ENCODE data around the gene FBXO28.

Gene FBXO28

GRCh38 chr1:224172229-224172628, 58.3 kb downstream of the FBXO28 start:
- DNase-seq (ENCODE audit: low read depth) = no peak
- no peak for TF ChIP-seq CTCF (conservative IDR thresholded peaks at IDR 0.05; ENCODE audit: low read depth, low read length)
- H3K4me3 ChIP-seq (ENCODE audit: low read depth, low read length) = no peak overlapping the region

GRCh38 chr1:224173523-224173922, 59.6 kb downstream of the FBXO28 start:
- no peak overlapping the region for H3K4me3 ChIP-seq (ENCODE audit: low read depth, low read length)
- no peak for TF ChIP-seq CTCF (conservative IDR thresholded peaks at IDR 0.05; ENCODE audit: low read depth, low read length)
- no peak for DNase-seq (ENCODE audit: low read depth)

GRCh38 chr1:224175617-224176016, 61.7 kb downstream of the FBXO28 start:
- peak; percentile 21 for TF ChIP-seq CTCF (conservative IDR thresholded peaks at IDR 0.05; ENCODE audit: low read depth, low read length)
- H3K4me3 ChIP-seq (ENCODE audit: low read depth, low read length) = peak overlapping the region; percentile 32
- DNase-seq (ENCODE audit: low read depth) = peak; percentile 35

GRCh38 chr1:224177356-224177999, 63.6 kb downstream of the FBXO28 start:
- H3K4me3 ChIP-seq (ENCODE audit: low read depth, low read length) = no peak overlapping the region
- no peak for DNase-seq (ENCODE audit: low read depth)
- no peak for TF ChIP-seq CTCF (conservative IDR thresholded peaks at IDR 0.05; ENCODE audit: low read depth, low read length)

- DNase-seq (ENCODE audit: low read depth) = no peak
- H3K4me3 ChIP-seq (ENCODE audit: low read depth, low read length) = no peak overlapping the region
- no peak for TF ChIP-seq CTCF (conservative IDR thresholded peaks at IDR 0.05; ENCODE audit: low read depth, low read length)
Measured at GRCh38 chr1:224178894-224179293, 65.0 kb downstream of the FBXO28 start.

GRCh38 chr1:224180783-224181452, 67.0 kb downstream of the FBXO28 start:
- no peak for TF ChIP-seq CTCF (conservative IDR thresholded peaks at IDR 0.05; ENCODE audit: low read depth, low read length)
- H3K4me3 ChIP-seq (ENCODE audit: low read depth, low read length) = no peak overlapping the region
- no peak for DNase-seq (ENCODE audit: low read depth)

GRCh38 chr1:224181453-224181810, 67.5 kb downstream of the FBXO28 start:
- TF ChIP-seq CTCF (conservative IDR thresholded peaks at IDR 0.05; ENCODE audit: low read depth, low read length) = no peak
- no peak overlapping the region for H3K4me3 ChIP-seq (ENCODE audit: low read depth, low read length)
- no peak for DNase-seq (ENCODE audit: low read depth)

Data from choroid plexus epithelial cell (primary cell).